ENCODE results near the gene CSRNP2.
A peak's percentile ranks its signal among the peaks of the same experiment; 100 is the strongest.
"Not testable (repeated sequence)": the region's sequence is repeated elsewhere in the genome, so short reads cannot be mapped to it uniquely, and the experiment has no call there.

The CSRNP2 gene

DNA sequence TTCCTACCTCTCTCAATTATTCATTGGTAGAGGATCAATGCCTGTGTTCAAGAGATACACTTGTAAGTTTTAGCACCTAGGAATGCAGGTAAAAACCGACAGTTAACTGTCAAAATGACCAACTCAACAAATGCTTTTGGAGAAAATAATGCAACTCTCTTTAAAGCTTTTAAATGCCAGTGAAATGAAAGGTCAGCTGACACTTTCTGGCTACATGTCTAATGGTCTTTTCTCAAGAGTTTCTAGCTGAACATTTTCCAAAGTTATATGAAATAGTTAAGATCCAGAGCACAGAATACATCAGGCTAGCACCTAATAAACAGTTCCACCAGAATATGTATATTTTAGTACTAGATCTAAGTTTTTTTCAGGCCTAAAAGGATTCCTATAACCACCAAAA is 2.0 kb downstream of the CSRNP2 start:
- H3K4me3 ChIP-seq (ENCODE audit: low read length): no peak overlapping the region
- DNase-seq (ENCODE audit: low read depth, low spot score): no peak

GRCh38 chr12:51080136-51080535 is 3.3 kb downstream of the CSRNP2 start:
- DNase-seq (ENCODE audit: low read depth, low spot score): no peak
- no peak overlapping the region for H3K4me3 ChIP-seq (ENCODE audit: low read length)

DNA sequence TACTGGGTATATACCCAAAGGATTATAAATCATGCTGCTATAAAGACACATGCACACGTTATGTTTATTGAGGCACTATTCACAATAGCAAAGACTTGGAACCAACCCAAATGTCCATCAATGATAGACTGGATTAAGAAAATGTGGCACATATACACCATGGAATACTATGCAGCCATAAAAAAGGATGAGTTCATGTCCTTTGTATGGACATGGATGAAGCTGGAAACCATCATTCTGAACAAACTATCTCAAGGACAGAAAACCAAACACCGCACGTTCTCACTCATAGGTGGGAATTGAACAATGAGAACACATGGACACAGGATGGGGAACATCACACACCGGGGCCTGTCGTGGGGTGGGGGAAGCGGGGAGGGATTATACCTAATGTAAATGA is 4.5 kb downstream of the CSRNP2 start:
- not testable (repeated sequence) for DNase-seq (ENCODE audit: low read depth, low spot score); H3K4me3 ChIP-seq (ENCODE audit: low read length)

DNA sequence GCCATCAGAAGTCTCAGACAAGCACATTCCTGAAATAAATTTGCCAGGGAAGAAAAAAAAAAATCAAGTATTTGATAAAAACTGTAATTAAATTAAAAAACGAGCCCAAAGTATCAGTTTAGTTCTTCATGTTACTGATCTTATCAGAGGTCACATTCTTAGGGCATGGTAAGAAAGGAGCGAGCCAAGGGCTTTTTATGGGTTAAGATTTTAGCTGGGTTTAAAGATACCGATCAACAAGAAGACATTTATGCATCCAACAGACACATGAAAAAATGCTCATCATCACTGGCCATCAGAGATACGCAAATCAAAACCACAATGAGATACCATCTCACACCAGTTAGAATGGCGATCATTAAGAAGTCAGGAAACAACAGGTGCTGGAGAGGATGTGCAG is 5.0 kb downstream of the CSRNP2 start:
- H3K4me3 ChIP-seq (ENCODE audit: low read length): not testable (repeated sequence)
- peak; percentile 21 for DNase-seq (ENCODE audit: low read depth, low spot score)

GRCh38 chr12:51077930-51078329 is 5.5 kb downstream of the CSRNP2 start:
- DNase-seq (ENCODE audit: low read depth, low spot score): no peak
- no peak overlapping the region for H3K4me3 ChIP-seq (ENCODE audit: low read length)

GRCh38 chr12:51076236-51076930 is 7.0 kb downstream of the CSRNP2 start:
- DNase-seq (ENCODE audit: low read depth, low spot score): peak; percentile 77
- no peak overlapping the region for H3K4me3 ChIP-seq (ENCODE audit: low read length)

- no peak overlapping the region for H3K4me3 ChIP-seq (ENCODE audit: low read length)
- no peak for DNase-seq (ENCODE audit: low read depth, low spot score)
Observed at GRCh38 chr12:51075390-51075789, 8.0 kb downstream of the CSRNP2 start.

DNA sequence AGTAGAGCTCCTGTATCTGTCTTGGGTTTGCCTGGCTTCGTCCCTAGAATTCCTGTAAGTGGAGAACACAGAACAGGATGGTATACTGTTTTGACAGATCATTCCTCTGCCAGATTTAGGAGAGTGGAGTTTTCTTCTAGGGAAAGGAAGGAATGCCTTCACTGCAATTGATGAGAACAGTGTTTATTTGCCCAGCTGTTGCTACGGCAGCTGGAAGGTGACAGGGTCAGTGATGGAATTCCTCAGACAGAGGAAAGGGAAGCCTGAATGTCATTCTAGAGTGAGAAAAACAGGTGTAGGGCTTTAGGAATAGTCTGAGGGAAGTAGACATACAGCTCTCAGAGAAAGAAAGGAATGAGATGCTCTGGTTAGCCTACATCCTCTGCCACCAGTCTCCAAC is 11.7 kb downstream of the CSRNP2 start:
- DNase-seq (ENCODE audit: low read depth, low spot score): no peak

DNA sequence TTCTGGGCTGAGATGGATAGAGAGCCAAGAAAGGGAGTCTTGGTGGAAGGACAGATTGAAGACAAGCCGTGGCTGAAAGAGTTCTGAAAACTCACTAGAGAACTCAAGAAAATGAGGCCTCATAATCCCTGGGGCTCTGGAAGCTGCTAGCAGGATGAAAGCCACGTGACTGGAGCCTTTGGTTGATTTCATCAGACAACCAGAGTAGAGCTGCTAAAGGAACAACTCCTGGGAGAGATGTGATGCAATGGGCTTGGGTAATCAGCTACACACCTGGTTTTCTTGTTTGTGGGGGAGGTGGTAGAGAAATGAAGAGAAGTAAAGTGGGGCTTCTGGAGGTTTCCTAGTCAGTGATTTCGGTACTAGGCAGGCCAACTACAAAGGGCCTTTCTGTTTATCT is 13.4 kb downstream of the CSRNP2 start:
- H3K4me3 ChIP-seq (ENCODE audit: low read length): no peak overlapping the region
- peak; percentile 51 for DNase-seq (ENCODE audit: low read depth, low spot score)

More for the DNA sequence above, 11.7 kb downstream of the CSRNP2 start:
- H3K4me3 ChIP-seq (ENCODE audit: low read length): no peak overlapping the region

DNA sequence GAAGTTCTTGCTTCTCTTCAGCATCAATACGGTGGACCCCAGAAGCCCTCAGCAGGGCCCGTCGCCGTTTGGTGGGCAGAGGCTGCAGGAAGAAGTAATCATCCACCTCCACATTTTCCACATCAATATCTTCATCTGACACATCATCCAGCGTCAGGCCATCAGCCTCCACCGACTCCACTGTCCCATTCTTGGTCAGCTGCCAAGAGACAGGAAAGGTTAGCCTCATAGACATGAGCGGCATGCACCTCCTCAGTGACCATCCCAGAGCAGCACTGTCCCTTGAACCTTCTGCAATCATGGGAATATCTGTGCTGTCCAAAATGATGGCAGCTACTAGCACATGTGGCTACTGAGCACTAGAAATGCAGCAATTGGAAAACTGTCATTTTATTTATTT is 15.6 kb downstream of the CSRNP2 start:
- DNase-seq (ENCODE audit: low read depth, low spot score): no peak
- no peak overlapping the region for H3K4me3 ChIP-seq (ENCODE audit: low read length)

GRCh38 chr12:51067229-51067628 is 16.2 kb downstream of the CSRNP2 start:
- no peak for DNase-seq (ENCODE audit: low read depth, low spot score)
- no peak overlapping the region for H3K4me3 ChIP-seq (ENCODE audit: low read length)

DNA sequence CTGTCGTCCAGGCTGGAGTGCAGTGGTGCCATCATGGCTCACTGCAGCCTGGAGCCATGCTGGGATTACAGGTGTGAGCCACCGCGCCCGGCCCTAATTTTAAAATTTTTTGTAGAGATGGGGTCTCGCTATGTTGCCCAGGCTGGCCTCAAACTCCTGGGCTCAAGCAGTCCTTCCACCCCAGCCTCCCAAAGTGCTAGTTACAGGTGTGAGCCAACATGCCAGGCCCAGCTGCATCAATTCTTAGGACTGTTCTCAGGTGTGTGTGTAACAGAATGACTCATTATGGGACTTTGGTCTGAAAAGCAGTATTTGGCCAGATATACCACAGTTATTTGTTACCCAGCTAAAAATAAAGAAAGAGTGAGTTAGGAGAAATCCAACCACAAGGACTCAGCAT is 17.9 kb downstream of the CSRNP2 start:
- no peak overlapping the region for H3K4me3 ChIP-seq (ENCODE audit: low read length)
- no peak for DNase-seq (ENCODE audit: low read depth, low spot score)

- no peak for DNase-seq (ENCODE audit: low read depth, low spot score)
- no peak overlapping the region for H3K4me3 ChIP-seq (ENCODE audit: low read length)
Observed at GRCh38 chr12:51062631-51063397, 20.6 kb downstream of the CSRNP2 start.

GRCh38 chr12:51059086-51059485 is 24.3 kb downstream of the CSRNP2 start:
- H3K4me3 ChIP-seq (ENCODE audit: low read length): no peak overlapping the region
- no peak for DNase-seq (ENCODE audit: low read depth, low spot score)

DNA sequence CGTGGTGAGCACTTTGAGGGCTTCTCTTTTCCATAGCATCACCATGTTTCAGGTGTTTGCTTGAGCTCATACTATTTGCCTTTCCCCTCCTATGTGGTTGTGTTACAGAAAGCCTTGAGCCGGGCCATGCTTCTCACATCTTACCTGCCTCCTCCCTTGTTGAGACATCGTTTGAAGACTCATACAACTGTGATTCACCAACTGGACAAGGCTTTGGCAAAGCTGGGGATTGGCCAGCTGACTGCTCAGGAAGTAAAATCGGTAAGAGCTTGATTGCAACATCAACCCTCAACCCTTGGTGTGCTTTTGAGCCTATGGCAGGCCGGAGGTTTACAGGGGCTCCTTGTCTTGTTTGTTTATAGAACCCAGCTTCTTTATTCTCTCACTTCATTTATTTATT is 27.2 kb downstream of the CSRNP2 start:
- DNase-seq (ENCODE audit: low read depth, low spot score): no peak
- no peak overlapping the region for H3K4me3 ChIP-seq (ENCODE audit: low read length)

DNA sequence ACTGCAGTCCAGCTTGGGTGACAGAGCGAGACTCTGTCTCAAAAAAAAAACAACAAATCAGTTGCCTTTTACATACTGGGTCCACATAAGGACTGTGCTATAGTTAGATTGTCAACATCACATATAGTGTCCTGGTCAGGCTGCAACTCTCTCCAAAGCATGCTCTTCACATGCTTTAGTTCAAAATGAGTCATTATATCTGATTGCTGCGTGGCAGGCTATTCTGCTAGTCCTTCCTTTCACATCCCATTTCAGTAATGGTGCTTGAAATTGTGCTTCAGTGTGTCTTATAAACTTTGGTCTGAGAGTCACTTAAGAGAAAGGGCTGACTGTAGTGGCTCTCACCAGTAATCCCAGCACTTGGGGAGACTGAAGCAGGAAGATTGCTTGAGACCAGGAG is 28.3 kb downstream of the CSRNP2 start:
- H3K4me3 ChIP-seq (ENCODE audit: low read length): no peak overlapping the region
- DNase-seq (ENCODE audit: low read depth, low spot score): no peak

- DNase-seq (ENCODE audit: low read depth, low spot score): no peak
Observed at GRCh38 chr12:51051787-51052186, 31.6 kb downstream of the CSRNP2 start.

GRCh38 chr12:51049525-51049924 is 33.9 kb downstream of the CSRNP2 start:
- no peak for DNase-seq (ENCODE audit: low read depth, low spot score)
- H3K4me3 ChIP-seq (ENCODE audit: low read length): peak overlapping the region; percentile 90

More at GRCh38 chr12:51051787-51052186, 31.6 kb downstream of the CSRNP2 start:
- no peak overlapping the region for H3K4me3 ChIP-seq (ENCODE audit: low read length)

DNA sequence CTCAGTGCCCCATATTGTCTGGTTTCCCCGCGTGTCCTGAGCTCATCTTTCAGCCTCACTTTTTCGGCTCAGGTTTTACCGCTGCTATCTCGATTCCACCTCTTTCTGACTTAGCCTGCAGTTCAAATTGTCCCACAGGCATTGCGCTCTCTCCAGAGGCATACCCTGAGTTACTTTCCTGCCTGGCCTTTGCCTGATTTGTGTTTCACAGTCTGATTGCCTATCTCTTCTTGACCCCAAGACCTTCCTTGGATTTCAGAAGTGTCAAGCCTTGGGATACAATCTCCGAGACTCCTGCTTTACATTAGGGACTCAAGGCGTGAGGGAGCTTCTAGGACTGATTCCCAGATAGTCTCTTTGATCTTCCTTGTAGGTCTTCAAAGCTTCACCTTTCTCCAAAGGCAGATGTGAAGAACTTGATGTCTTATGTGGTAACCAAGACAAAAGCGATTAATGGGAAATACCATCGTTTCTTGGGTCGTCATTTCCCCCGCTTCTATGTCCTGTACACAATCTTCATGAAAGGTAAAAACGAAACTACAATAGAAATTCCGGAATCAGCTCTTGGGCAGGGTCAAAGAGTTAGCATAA is 34.6 kb downstream of the CSRNP2 start:
- DNase-seq (ENCODE audit: low read depth, low spot score): peak; percentile 41
- peak overlapping the region; percentile 90 for H3K4me3 ChIP-seq (ENCODE audit: low read length)
